ENCODE results near the gene GJD3.
A peak's percentile ranks its signal among the peaks of the same experiment; 100 is the strongest.

GJD3 gene

GRCh38 chr17:40366076-40366860 lies 1.7 kb upstream of the GJD3 start:
- no peak overlapping the region for H3K27ac ChIP-seq
- no peak for TF ChIP-seq ZFX (IDR thresholded peaks at IDR 0.05)

- H3K27ac ChIP-seq: no peak overlapping the region
- no peak for TF ChIP-seq CTCF (conservative IDR thresholded peaks at IDR 0.05)
- TF ChIP-seq ZFX (IDR thresholded peaks at IDR 0.05): no peak
These were observed 369 bp upstream of the GJD3 start for GRCh38 chr17:40364906-40365305.

GRCh38 chr17:40363111-40363827 lies 1.3 kb downstream of the GJD3 start:
- peak overlapping the region; percentile 18; the same call in 1 of the 2 replicates for H3K27ac ChIP-seq
- TF ChIP-seq CTCF (conservative IDR thresholded peaks at IDR 0.05): no peak
- TF ChIP-seq ZFX (IDR thresholded peaks at IDR 0.05): peak; percentile 52; the same call in 1 of the 2 replicates

GRCh38 chr17:40362696-40363110 lies 1.8 kb downstream of the GJD3 start:
- peak; percentile 65; the same call in 1 of the 2 replicates for TF ChIP-seq ZFX (IDR thresholded peaks at IDR 0.05)
- peak; percentile 93 for TF ChIP-seq CTCF (conservative IDR thresholded peaks at IDR 0.05)
- peak overlapping the region; percentile 18; the same call in 1 of the 2 replicates for H3K27ac ChIP-seq

GRCh38 chr17:40361925-40362695 lies 2.4 kb downstream of the GJD3 start:
- H3K27ac ChIP-seq: no peak overlapping the region
- TF ChIP-seq CTCF (conservative IDR thresholded peaks at IDR 0.05) (no peak), ZFX (IDR thresholded peaks at IDR 0.05) (no peak)

- TF ChIP-seq ZFX (IDR thresholded peaks at IDR 0.05) (no peak), CTCF (conservative IDR thresholded peaks at IDR 0.05) (no peak)
- no peak overlapping the region for H3K27ac ChIP-seq
These were observed 3.2 kb downstream of the GJD3 start for GRCh38 chr17:40361063-40361924.

GRCh38 chr17:40360091-40360490 lies 4.4 kb downstream of the GJD3 start:
- no peak for TF ChIP-seq CTCF (conservative IDR thresholded peaks at IDR 0.05)
- TF ChIP-seq ZFX (IDR thresholded peaks at IDR 0.05): no peak
- H3K27ac ChIP-seq: no peak overlapping the region
